Measurements from ENCODE around the gene DNASE1L2.

DNASE1L2 gene

GRCh38 chr16:2285731-2286191 is 49.5 kb downstream of the DNASE1L2 start:
- DNase-seq (ENCODE audit: low read depth in 1 of 2, low spot score in 1 of 2) = no peak
- TF ChIP-seq JUND (IDR thresholded peaks at IDR 0.05; ENCODE audit: low read depth) = no peak
- in situ Hi-C loops (cut with HindIII; ENCODE audit: low pct_unique_long_range_greater_than_20kb, low sequenced_read_pairs) = no loop called here

- TF ChIP-seq JUND (IDR thresholded peaks at IDR 0.05; ENCODE audit: low read depth) = no peak
- DNase-seq (ENCODE audit: low read depth in 1 of 2, low spot score in 1 of 2) = no peak
- in situ Hi-C loops (cut with HindIII; ENCODE audit: low pct_unique_long_range_greater_than_20kb, low sequenced_read_pairs) = no loop called here
Measured at GRCh38 chr16:2286550-2286949, 50.3 kb downstream of the DNASE1L2 start.

DNA sequence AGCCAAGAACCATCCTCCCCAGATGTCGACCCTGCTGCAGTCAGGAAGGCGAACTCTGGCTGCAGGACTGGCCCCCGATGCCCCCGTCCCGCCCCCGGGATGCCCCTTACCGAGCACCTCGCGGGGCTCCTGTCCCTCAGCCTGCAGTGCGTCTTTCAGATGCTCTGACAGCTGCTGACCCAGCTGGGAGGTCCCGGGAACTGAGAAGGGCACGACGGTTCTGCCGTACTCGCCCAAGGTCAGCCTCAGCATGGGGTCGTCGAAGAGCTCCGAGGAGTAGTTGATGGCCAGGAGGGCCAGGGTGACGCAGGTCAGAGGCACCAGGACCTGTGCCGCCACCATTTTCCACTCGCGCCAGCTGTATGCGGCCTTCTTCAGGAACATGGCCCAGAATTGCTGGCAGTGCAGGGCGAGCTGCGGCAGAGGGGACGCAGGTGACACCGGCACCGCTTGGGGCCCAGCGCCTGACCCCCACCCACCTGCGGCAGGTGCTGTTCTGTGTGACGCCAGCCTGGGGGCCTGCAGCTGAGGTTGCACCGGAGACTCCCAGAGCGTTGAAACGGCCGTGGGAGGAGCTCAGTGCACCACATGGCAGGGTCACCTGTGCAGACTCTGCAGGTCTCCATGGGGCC is 51.8 kb downstream of the DNASE1L2 start:
- no peak for TF ChIP-seq JUND (IDR thresholded peaks at IDR 0.05; ENCODE audit: low read depth)
- in situ Hi-C loops (cut with HindIII; ENCODE audit: low pct_unique_long_range_greater_than_20kb, low sequenced_read_pairs) = no loop called here

More for the DNA sequence above, 51.8 kb downstream of the DNASE1L2 start:
- no peak for DNase-seq (ENCODE audit: low read depth in 1 of 2, low spot score in 1 of 2)

All from T47D (cell line).